ENCODE measurements around the gene SPTA1.
"Not testable (repeated sequence)": the region's sequence is repeated elsewhere in the genome, so short reads cannot be mapped to it uniquely, and the experiment has no call there.

SPTA1 gene

DNA sequence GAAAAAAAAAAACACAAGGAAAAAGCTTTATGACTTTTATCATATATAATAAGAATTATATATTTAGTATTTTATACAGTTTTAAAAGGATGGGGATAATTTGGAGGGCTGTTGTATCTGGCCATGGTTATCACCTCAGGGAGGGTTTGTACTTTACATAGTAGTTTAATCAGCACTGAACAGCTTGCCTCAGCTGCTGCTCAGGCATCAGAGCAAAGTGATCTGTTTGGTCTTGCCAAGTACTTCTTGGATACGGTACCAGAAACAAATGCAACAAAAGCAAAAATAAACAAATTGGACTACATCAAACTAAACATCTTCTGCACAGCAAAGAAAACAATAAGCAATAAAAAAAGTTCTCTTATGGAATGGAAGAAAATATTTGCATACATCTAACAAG, 2.6 kb upstream of the SPTA1 start:
- CTCF ChIA-PET: no interaction called here
- TF ChIP-seq, protein P1, sequence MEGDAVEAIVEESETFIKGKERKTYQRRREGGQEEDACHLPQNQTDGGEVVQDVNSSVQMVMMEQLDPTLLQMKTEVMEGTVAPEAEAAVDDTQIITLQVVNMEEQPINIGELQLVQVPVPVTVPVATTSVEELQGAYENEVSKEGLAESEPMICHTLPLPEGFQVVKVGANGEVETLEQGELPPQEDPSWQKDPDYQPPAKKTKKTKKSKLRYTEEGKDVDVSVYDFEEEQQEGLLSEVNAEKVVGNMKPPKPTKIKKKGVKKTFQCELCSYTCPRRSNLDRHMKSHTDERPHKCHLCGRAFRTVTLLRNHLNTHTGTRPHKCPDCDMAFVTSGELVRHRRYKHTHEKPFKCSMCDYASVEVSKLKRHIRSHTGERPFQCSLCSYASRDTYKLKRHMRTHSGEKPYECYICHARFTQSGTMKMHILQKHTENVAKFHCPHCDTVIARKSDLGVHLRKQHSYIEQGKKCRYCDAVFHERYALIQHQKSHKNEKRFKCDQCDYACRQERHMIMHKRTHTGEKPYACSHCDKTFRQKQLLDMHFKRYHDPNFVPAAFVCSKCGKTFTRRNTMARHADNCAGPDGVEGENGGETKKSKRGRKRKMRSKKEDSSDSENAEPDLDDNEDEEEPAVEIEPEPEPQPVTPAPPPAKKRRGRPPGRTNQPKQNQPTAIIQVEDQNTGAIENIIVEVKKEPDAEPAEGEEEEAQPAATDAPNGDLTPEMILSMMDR (IDR thresholded peaks at IDR 0.05; ENCODE audit: control extremely low read depth, extremely low read depth, low read depth, missing control alignments): no peak
- POLR2A ChIA-PET: no interaction called here
- no peak for DNase-seq (ENCODE audit: extremely low spot score)

DNA sequence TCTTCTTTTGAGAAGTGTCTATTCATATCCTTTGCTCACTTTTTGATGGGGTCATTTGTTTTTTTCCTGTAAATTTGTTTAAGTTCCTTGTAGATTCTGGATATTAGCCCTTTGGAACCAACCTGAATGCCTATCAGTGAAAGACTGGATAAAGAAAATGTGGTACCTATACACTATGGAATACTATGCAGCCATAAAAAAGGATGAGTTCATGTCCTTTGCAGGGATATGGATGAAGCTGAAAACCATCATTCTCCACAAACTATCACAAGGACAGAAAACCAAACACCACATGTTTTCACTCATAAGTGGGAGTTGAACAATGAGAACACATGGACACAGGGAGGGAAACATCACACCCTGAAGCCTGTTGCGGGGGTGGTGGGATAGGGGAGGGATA, 1.8 kb upstream of the SPTA1 start:
- CTCF ChIA-PET: not testable (repeated sequence)

DNA sequence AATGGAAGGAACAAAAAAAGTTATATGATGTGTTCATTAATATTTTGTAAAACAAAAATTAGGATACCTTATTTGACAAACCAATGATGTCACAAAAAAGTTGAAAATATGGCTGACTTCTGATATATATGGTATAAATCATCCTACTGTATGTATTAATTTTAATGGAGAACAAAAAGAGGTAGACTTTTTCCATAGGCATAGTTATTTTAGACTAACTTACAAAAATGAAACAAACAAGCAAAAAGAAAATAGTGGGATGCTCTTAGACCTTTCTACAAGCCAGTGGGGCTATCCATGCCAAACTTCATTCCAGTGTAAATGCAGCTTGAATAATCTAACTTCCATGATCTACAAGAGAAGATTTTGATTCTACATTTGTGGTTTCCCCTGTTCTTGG, 522 bp upstream of the SPTA1 start:
- TF ChIP-seq, protein P1 (IDR thresholded peaks at IDR 0.05; ENCODE audit: control extremely low read depth, extremely low read depth, low read depth, missing control alignments): no peak
- DNase-seq (ENCODE audit: extremely low spot score): no peak

More for the DNA sequence above, 1.8 kb upstream of the SPTA1 start:
- POLR2A ChIA-PET; DNase-seq (ENCODE audit: extremely low spot score): not testable (repeated sequence)

DNA sequence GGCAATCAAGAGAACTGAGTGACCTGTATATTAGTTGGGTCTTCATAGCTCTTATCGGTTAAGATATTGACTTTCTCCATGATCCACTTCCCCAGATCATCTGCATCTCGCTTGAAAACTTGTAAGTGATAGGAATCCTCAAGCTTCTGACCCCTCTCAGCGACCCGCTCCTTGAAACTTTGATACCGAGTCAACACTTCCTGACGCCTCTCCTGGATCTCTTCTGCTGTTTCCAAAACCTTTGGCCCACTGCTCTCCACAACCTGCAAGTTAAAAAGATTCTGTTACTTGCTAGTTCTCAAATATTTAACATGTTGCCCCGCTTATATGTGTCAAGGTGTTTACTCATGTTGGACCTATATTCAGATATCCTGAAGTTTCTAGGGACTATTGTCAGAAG, 1.4 kb downstream of the SPTA1 start:
- TF ChIP-seq, protein P1 (IDR thresholded peaks at IDR 0.05; ENCODE audit: control extremely low read depth, extremely low read depth, low read depth, missing control alignments): no peak
- DNase-seq (ENCODE audit: extremely low spot score): no peak
- ChIA-PET CTCF (interaction anchor here (1.1 kb wide), 1 partner anchor 13 kb away, joined by 3 read pairs; no protein-coding TSS in a partner anchor), POLR2A (no interaction called here)

More for the DNA sequence above, 522 bp upstream of the SPTA1 start:
- POLR2A ChIA-PET: no interaction called here
- CTCF ChIA-PET: no interaction called here

DNA sequence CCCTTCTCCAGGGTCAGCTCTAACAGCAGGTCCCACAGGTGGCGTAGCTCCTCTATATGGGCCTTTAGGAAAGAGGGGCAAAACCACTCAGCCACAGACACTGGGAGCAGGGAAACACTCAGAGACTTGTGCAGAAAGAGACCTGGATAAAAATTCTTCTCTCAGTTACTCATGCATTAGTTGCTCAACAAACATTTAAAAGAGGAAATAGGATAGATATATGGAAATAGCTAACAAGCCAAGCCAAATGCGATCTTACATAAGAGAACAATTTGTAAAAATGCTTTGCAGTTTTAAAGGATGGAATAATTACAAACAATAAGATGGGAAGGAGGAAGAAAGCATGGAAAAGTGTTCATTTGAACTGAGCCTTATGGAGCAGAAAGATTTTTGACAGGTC, 4.9 kb downstream of the SPTA1 start:
- CTCF ChIA-PET: no interaction called here
- no peak for DNase-seq (ENCODE audit: extremely low spot score)

DNA sequence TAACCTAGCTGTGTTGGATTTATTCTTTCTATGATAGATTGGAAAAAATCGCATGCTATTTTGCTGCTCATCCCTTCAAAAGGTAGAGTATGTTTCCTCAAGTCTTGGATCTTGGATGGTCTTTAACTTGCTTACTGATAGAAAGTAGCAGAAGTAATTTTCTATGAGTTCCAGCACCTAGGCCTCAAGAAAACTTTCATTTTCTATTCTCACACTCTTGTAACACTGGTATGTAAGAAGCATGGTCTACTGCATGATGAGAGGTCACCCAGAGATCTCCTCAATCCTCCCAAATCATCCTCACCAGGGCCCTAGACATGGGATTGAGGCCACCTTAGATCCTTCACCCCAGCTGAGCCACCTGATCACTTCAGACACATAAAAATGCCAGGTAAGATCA, 7.2 kb downstream of the SPTA1 start:
- TF ChIP-seq, protein P1 (IDR thresholded peaks at IDR 0.05; ENCODE audit: control extremely low read depth, extremely low read depth, low read depth, missing control alignments): no peak
- no peak for DNase-seq (ENCODE audit: extremely low spot score)
- ChIA-PET POLR2A (no interaction called here), CTCF (interaction anchor here (1.2 kb wide), 1 partner anchor 22 kb away, joined by 3 read pairs; no protein-coding TSS in a partner anchor)

More for the DNA sequence above, 4.9 kb downstream of the SPTA1 start:
- TF ChIP-seq, protein P1 (IDR thresholded peaks at IDR 0.05; ENCODE audit: control extremely low read depth, extremely low read depth, low read depth, missing control alignments): no peak
- POLR2A ChIA-PET: no interaction called here

DNA sequence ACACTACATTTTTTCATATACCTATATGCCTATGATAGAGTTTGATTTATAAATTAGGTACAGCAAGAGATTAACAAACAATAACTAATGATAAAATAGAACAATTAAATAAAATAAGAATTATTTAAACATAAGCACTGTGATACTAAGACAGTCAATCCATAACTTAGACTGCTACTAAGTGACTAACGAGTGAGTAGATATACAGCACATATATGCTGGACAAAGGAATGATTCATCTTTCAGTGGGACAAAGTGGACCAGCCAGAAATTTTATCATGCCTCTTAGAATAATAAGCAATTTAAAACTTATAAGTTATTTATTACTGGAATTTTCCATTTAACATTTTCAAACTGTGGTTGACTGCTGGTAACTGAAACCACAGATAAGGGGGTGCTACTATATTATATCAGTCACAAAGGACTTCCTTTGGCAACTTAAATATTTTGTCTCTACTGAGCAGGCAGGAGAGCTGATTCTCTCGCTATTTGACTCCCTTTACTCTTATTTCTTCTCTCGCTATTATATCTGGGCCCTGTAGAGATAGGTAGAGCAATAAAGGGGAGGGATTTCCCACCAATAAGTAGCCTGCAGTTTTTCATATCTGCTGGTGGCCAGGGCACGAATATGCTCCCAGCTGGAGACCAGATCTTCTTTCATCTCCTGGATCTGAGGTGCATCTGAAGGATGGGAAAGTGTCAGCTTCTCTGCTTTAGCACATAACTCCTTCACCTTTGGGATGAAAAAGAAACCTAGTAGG, 10.8 kb downstream of the SPTA1 start:
- ChIA-PET POLR2A (no interaction called here), CTCF (no interaction called here)
- TF ChIP-seq, protein P1 (IDR thresholded peaks at IDR 0.05; ENCODE audit: control extremely low read depth, extremely low read depth, low read depth, missing control alignments): no peak
- no peak for DNase-seq (ENCODE audit: extremely low spot score)
